Measurements from ENCODE around the gene RABEP1. TPM values are rescaled to one million over a fixed set of nuclear protein-coding genes. Genes with fewer than 3 reads are reported as not detected.

Gene RABEP1
- polyA plus RNA-seq, 1 of the 3 experiments (the other 2 are of a cell fraction), result 9.7 TPM

- Histone ChIP-seq H3K4me1 (ENCODE audit: control insufficient read depth in 1 of 2, insufficient read depth in 2 of 2, low read depth in 1 of 2, low read length in 1 of 2) (no peaks in the 10 kb centered on the region), H3K9ac (no peak overlapping the region), H3K27me3 (ENCODE audit: insufficient read depth) (no peaks in the 10 kb centered on the region), H4K20me1 (ENCODE audit: insufficient read depth) (no peaks in the 10 kb centered on the region), H3K36me3 (replicated peaks in 1 of 2; ENCODE audit: control insufficient read depth in 1 of 2, insufficient read depth in 2 of 2, low read length in 1 of 2) (peaks cover 26 to 45% of the 10 kb centered on the region in 2 experiments), H3K4me3 (ENCODE audit: low read depth in 2 of 2, low read length in 1 of 2) (no peak overlapping the region), H2AFZ (ENCODE audit: low read depth) (no peak overlapping the region), H3K27ac (ENCODE audit: low read depth in 2 of 2, low read length in 1 of 2) (no peak overlapping the region), H3F3A (replicated peaks; ENCODE audit: insufficient read depth) (no peaks in the 10 kb centered on the region), H3K9me2 (no peaks in the 10 kb centered on the region), H3K79me2 (ENCODE audit: insufficient read depth) (no peaks in the 10 kb centered on the region; the same call in 1 of the 2 replicates), H3K4me2 (no peak overlapping the region), H3K9me3 (no peaks in the 10 kb centered on the region)
- DNase-seq, result no peak
- CTCF ChIA-PET, result no interaction called here
- POLR2A ChIA-PET, result interaction anchor here (0.6 kb wide), 1 partner anchor 43 kb away, joined by 4 read pairs; no protein-coding TSS in a partner anchor
- TF ChIP-seq ZBTB33 (IDR thresholded peaks at IDR 0.05; ENCODE audit: borderline replicate concordance, low read depth), result no peak
- TF ChIP-seq POLR2AphosphoS5 (IDR thresholded peaks at IDR 0.05; ENCODE audit: low read depth, low read length), result no peak
- no peak for TF ChIP-seq SMC3 (IDR thresholded peaks at IDR 0.05; ENCODE audit: low read depth, low read length)
- no peak for TF ChIP-seq IRF3 (IDR thresholded peaks at IDR 0.05; ENCODE audit: low read depth, low read length)
- no peak for TF ChIP-seq FOSL2 (IDR thresholded peaks at IDR 0.05; ENCODE audit: borderline replicate concordance, low read depth)
- TF ChIP-seq NRF1 (IDR thresholded peaks at IDR 0.05; ENCODE audit: low read depth, low read length), result no peak
- TF ChIP-seq NFIC (IDR thresholded peaks at IDR 0.05; ENCODE audit: borderline replicate concordance), result no peak
- no peak for TF ChIP-seq GABPA (IDR thresholded peaks at IDR 0.05; ENCODE audit: low read depth)
- TF ChIP-seq FOXM1 (IDR thresholded peaks at IDR 0.05; ENCODE audit: low read depth), result no peak
- TF ChIP-seq MAX (IDR thresholded peaks at IDR 0.05; ENCODE audit: low read depth), result no peak
- TF ChIP-seq RCOR1 (IDR thresholded peaks at IDR 0.05; ENCODE audit: low read length), result no peak
- no peak for TF ChIP-seq MEF2A (IDR thresholded peaks at IDR 0.05; ENCODE audit: borderline replicate concordance, low read depth)
- TF ChIP-seq ELF1 (IDR thresholded peaks at IDR 0.05), result no peak
- no peak for TF ChIP-seq REST (IDR thresholded peaks at IDR 0.05; ENCODE audit: low read depth, low read length)
- no peak for TF ChIP-seq RXRA (IDR thresholded peaks at IDR 0.05; ENCODE audit: borderline replicate concordance, low read depth)
- no peak for TF ChIP-seq CHD2 (IDR thresholded peaks at IDR 0.05; ENCODE audit: low read length, partially characterized antibody)
- no peak for TF ChIP-seq RFX5 (IDR thresholded peaks at IDR 0.05; ENCODE audit: low read length)
- TF ChIP-seq MXI1 (IDR thresholded peaks at IDR 0.05; ENCODE audit: low read depth, low read length), result no peak
- no peak for TF ChIP-seq GATA2 (CRISPR knock-in tag; IDR thresholded peaks at IDR 0.05)
- TF ChIP-seq EP300 (IDR thresholded peaks at IDR 0.05; ENCODE audit: borderline replicate concordance in 1 of 2, low read depth in 1 of 2, low read length in 1 of 2), result no peak
Observed at GRCh38 chr17:5364696-5365095, 82.6 kb downstream of the RABEP1 start.
